Loucy (cell line): Measurements from ENCODE around the gene APH1A.

Experiments
- H2AFZ ChIP-seq: fragments of 200-600 bp; sonication (generic); 2 replicates; pipeline ENCODE4 v1.6.0; 2016; ENCODE audit warnings: antibody characterized with exemption, mild to moderate bottlenecking, low read length, moderate library complexity
- H3F3A ChIP-seq: fragments of 200-600 bp; 2 replicates; pipeline ENCODE4 v1.6.0; 2016; ENCODE audit warnings: antibody characterized with exemption, low read depth, mild to moderate bottlenecking
- H3K27me3 ChIP-seq: fragments of 200-600 bp; sonication (generic); 2 replicates; pipeline ENCODE4 v1.6.1; 2014; ENCODE audit warnings: low read length, mild to moderate bottlenecking; ENCODE audit not compliant: insufficient read depth, poor library complexity, severe bottlenecking
- H3K36me3 ChIP-seq: fragments of 200-600 bp; sonication (generic); 2 replicates; pipeline ENCODE4 v1.6.1; 2016; ENCODE audit warnings: low read length; ENCODE audit not compliant: insufficient read depth
- H3K4me1 ChIP-seq: fragments of 200-600 bp; sonication (generic); 2 replicates; pipeline ENCODE4 v1.5.1; 2014; ENCODE audit warnings: low read length, mild to moderate bottlenecking; ENCODE audit not compliant: insufficient read depth, poor library complexity, severe bottlenecking
- H3K4me2 ChIP-seq: fragments of 200-600 bp; sonication (generic); 2 replicates; pipeline ENCODE4 v1.6.0; 2014; ENCODE audit warnings: antibody characterized with exemption, low read length, low read depth, mild to moderate bottlenecking; ENCODE audit not compliant: poor library complexity, severe bottlenecking
- H3K4me3 ChIP-seq: fragments of 200-600 bp; sonication (generic); 2 replicates; pipeline ENCODE4 v1.5.1; 2014; ENCODE audit warnings: low read length, mild to moderate bottlenecking, mixed read lengths; ENCODE audit not compliant: poor library complexity, severe bottlenecking
- H3K79me2 ChIP-seq: fragments of 200-600 bp; sonication (generic); 2 replicates; pipeline ENCODE4 v1.6.1; 2014; ENCODE audit warnings: low read length; ENCODE audit not compliant: insufficient read depth
- H3K9ac ChIP-seq: fragments of 200-600 bp; sonication (generic); 2 replicates; pipeline ENCODE4 v1.6.0; 2014; ENCODE audit warnings: mild to moderate bottlenecking, low read depth, low read length, moderate library complexity; ENCODE audit not compliant: poor library complexity, severe bottlenecking
- H3K9me2 ChIP-seq: fragments of 200-600 bp; sonication (generic); replicated peaks from 2 replicates; pipeline ENCODE4 v1.6.1; 2016; ENCODE audit warnings: low read depth, low read length, mixed read lengths
- H3K9me3 ChIP-seq: fragments of 200-600 bp; sonication (generic); 2 replicates; pipeline ENCODE4 v1.6.1; 2014; ENCODE audit warnings: mild to moderate bottlenecking, antibody characterized with exemption, low read length, low read depth; ENCODE audit not compliant: insufficient read depth
- H4K20me1 ChIP-seq: fragments of 200-600 bp; sonication (generic); 2 replicates; pipeline ENCODE4 v1.6.0; 2014; ENCODE audit warnings: antibody characterized with exemption, low read length, mild to moderate bottlenecking; ENCODE audit not compliant: insufficient read depth, poor library complexity, severe bottlenecking
- CTCF ChIP-seq: fragments of 200-600 bp; sonication (generic); conservative IDR thresholded peaks from 2 replicates; pipeline ENCODE4 v1.5.1; 2014; ENCODE audit warnings: mild to moderate bottlenecking, antibody characterized with exemption, low read length
- EZH2phosphoT487 ChIP-seq: fragments of 200-600 bp; IDR thresholded peaks from 2 replicates; pipeline ENCODE4 v1.6.1; 2018; ENCODE audit warnings: antibody characterized with exemption, mild to moderate bottlenecking, moderate library complexity, borderline replicate concordance

APH1A gene

DNA sequence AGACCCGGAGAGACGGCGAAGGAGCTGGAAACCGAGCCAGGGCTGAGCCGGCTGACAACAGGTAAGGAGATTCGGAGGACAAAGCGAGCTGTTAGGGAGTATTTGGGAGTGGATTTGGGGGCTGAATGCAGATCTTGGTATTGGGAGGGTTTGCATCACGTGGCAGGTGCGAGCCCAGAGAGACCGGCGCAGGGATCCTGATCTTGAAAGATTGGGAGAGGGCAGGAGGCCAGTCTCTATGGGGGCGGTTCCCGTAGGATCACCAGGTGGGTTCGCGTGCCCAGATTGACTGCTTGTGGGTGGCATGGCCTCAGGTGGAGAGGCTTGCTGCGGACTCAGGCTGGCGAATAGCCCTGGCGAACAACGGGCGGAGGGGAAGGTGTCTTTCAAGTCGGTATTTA, 13.7 kb upstream of the APH1A start:
- H3K36me3 ChIP-seq: peaks cover 13% of the 10 kb centered on the region; the same call in 1 of the 2 replicates
- H3K4me2 ChIP-seq: peak overlapping the region; percentile 100
- TF ChIP-seq CTCF (no peak), EZH2phosphoT487 (no peak)
- peak overlapping the region; percentile 42; the same call in 1 of the 2 replicates for H2AFZ ChIP-seq
- peaks cover 14% of the 10 kb centered on the region for H3K4me1 ChIP-seq
- H3K27me3 ChIP-seq: no peaks in the 10 kb centered on the region
- H3K79me2 ChIP-seq: peaks cover 24% of the 10 kb centered on the region
- H4K20me1 ChIP-seq: no peaks in the 10 kb centered on the region
- peak overlapping the region; percentile 61 for H3K9ac ChIP-seq
- H3K4me3 ChIP-seq: peak overlapping the region; percentile 86
- H3K9me2 ChIP-seq: no peaks in the 10 kb centered on the region
- no peaks in the 10 kb centered on the region for H3F3A ChIP-seq
- no peaks in the 10 kb centered on the region for H3K9me3 ChIP-seq

GRCh38 chr1:150281758-150282557, 13.1 kb upstream of the APH1A start, which contains the start of gene CIART:
TSS of gene CIART (plus strand) at chr1:150282554. CDS start at chr1:150283268, 714 bp downstream.
- H2AFZ ChIP-seq: peak within 1 kb of the TSS; percentile 97

GRCh38 chr1:150281221-150281757, 12.5 kb upstream of the APH1A start:
- Histone ChIP-seq H3K9me3 (no peaks in the 10 kb centered on the region), H3K9me2 (no peaks in the 10 kb centered on the region), H3K79me2 (peaks cover 24% of the 10 kb centered on the region), H4K20me1 (no peaks in the 10 kb centered on the region), H3F3A (no peaks in the 10 kb centered on the region), H3K36me3 (peaks cover 6% of the 10 kb centered on the region; the same call in 1 of the 2 replicates), H3K9ac (peak overlapping the region; percentile 72), H3K4me2 (peak overlapping the region; percentile 100), H2AFZ (peak overlapping the region; percentile 97), H3K4me3 (peak overlapping the region; percentile 86), H3K27me3 (no peaks in the 10 kb centered on the region), H3K4me1 (peaks cover 14% of the 10 kb centered on the region)
- TF ChIP-seq CTCF: peak; percentile 82
- TF ChIP-seq EZH2phosphoT487: no peak

More at GRCh38 chr1:150281758-150282557, 13.1 kb upstream of the APH1A start, which contains the start of gene CIART:
- Histone ChIP-seq H3K4me2 (peak within 1 kb of the TSS; percentile 100), H3K9me2 (no peaks in the 10 kb centered on the region), H4K20me1 (no peaks in the 10 kb centered on the region), H3K36me3 (peaks cover 10% of the 10 kb centered on the region; the same call in 1 of the 2 replicates), H3K9ac (peak within 1 kb of the TSS; percentile 72), H3K9me3 (no peaks in the 10 kb centered on the region), H3F3A (no peaks in the 10 kb centered on the region), H3K4me1 (peaks cover 14% of the 10 kb centered on the region), H3K4me3 (peak within 1 kb of the TSS; percentile 86), H3K79me2 (peaks cover 24% of the 10 kb centered on the region), H3K27me3 (no peaks in the 10 kb centered on the region)
- TF ChIP-seq EZH2phosphoT487: no peak
- TF ChIP-seq CTCF: no peak
